IMR-90 (cell line): ENCODE data around the gene FASTKD1.

Experiments
- CHD1 ChIP-seq: IDR thresholded peaks from 2 replicates; pipeline ENCODE4 v1.6.1; 2012; ENCODE audit warnings: low read depth, low read length, improper control_type of control experiment
- FOS ChIP-seq: fragments of 150-350 bp; IDR thresholded peaks from 2 replicates; pipeline ENCODE4 v1.6.1; 2016; ENCODE audit warnings: low read depth, low read length
- MAZ ChIP-seq: IDR thresholded peaks from 2 replicates; pipeline ENCODE4 v1.6.1; 2012; ENCODE audit warnings: low read depth, mild to moderate bottlenecking, low read length, improper control_type of control experiment, moderate library complexity, borderline replicate concordance
- POLR2A ChIP-seq: IDR thresholded peaks from 2 replicates; pipeline ENCODE4 v1.6.1; 2012; ENCODE audit warnings: mild to moderate bottlenecking, low read depth, low read length
- RAD21 ChIP-seq: IDR thresholded peaks from 2 replicates; pipeline ENCODE4 v1.6.1; 2012; ENCODE audit warnings: low read length, improper control_type of control experiment
- TF ChIP-seq, protein P1 (sequence below): conservative IDR thresholded peaks from 2 replicates; pipeline ENCODE4 v1.5.1; 2012; ENCODE audit warnings: mild to moderate bottlenecking, low read depth, low read length, improper control_type of control experiment

GRCh38 chr2:169520896-169521295, 52.8 kb downstream of the FASTKD1 start:
- TF ChIP-seq, protein P1, sequence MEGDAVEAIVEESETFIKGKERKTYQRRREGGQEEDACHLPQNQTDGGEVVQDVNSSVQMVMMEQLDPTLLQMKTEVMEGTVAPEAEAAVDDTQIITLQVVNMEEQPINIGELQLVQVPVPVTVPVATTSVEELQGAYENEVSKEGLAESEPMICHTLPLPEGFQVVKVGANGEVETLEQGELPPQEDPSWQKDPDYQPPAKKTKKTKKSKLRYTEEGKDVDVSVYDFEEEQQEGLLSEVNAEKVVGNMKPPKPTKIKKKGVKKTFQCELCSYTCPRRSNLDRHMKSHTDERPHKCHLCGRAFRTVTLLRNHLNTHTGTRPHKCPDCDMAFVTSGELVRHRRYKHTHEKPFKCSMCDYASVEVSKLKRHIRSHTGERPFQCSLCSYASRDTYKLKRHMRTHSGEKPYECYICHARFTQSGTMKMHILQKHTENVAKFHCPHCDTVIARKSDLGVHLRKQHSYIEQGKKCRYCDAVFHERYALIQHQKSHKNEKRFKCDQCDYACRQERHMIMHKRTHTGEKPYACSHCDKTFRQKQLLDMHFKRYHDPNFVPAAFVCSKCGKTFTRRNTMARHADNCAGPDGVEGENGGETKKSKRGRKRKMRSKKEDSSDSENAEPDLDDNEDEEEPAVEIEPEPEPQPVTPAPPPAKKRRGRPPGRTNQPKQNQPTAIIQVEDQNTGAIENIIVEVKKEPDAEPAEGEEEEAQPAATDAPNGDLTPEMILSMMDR, result no peak
- TF ChIP-seq POLR2A (no peak), RAD21 (no peak), MAZ (no peak), CHD1 (no peak), FOS (no peak; the same call in 1 of the 2 replicates)
